Fibroblast of skin of right quadriceps (primary cell): ENCODE measurements around the gene CAMTA2.
A peak's percentile ranks its signal among the peaks of the same experiment; 100 is the strongest.

Experiments used
- DNase-seq: peaks from one replicate; pipeline ENCODE4 v3.0.0-alpha.2; 2013

Gene CAMTA2

GRCh38 chr17:4998732-4999429 is 11.4 kb upstream of the CAMTA2 start:
- DNase-seq: no peak

GRCh38 chr17:4998027-4998731 is 10.7 kb upstream of the CAMTA2 start:
- DNase-seq: no peak

GRCh38 chr17:4997302-4998026 is 10.0 kb upstream of the CAMTA2 start, which contains the start of the genes INCA1 and KIF1C:
TSS of gene INCA1 (minus strand) at chr17:4997522. CDS start at chr17:4994437, 3,085 bp downstream.
TSS of gene KIF1C (plus strand) at chr17:4997950. CDS start at chr17:5000247, 2,297 bp downstream.
- peak; percentile 84 for DNase-seq

- DNase-seq: no peak
Observed at GRCh38 chr17:4994081-4994595, 6.7 kb upstream of the CAMTA2 start.

- DNase-seq: peak; percentile 27
Observed at GRCh38 chr17:4987767-4988567, 492 bp upstream of the CAMTA2 start.

- DNase-seq: no peak
Observed at GRCh38 chr17:4986403-4986802, 1.1 kb downstream of the CAMTA2 start.

GRCh38 chr17:4982305-4982704 is 5.2 kb downstream of the CAMTA2 start:
- no peak for DNase-seq

GRCh38 chr17:4980644-4981216 is 6.7 kb downstream of the CAMTA2 start:
- DNase-seq: peak; percentile 57

- DNase-seq: no peak
Observed at GRCh38 chr17:4978726-4979125, 8.7 kb downstream of the CAMTA2 start.

GRCh38 chr17:4974115-4974670 is 13.3 kb downstream of the CAMTA2 start:
- no peak for DNase-seq

GRCh38 chr17:4973256-4974114 is 14.0 kb downstream of the CAMTA2 start:
- DNase-seq: no peak

- DNase-seq: no peak
Observed at GRCh38 chr17:4972752-4973151, 14.7 kb downstream of the CAMTA2 start.

GRCh38 chr17:4972322-4972721 is 15.2 kb downstream of the CAMTA2 start:
- no peak for DNase-seq

GRCh38 chr17:4971826-4972225 is 15.6 kb downstream of the CAMTA2 start:
- DNase-seq: no peak

- DNase-seq: no peak
Observed at GRCh38 chr17:4970273-4970672, 17.2 kb downstream of the CAMTA2 start.

- no peak for DNase-seq
Observed at GRCh38 chr17:4969551-4970173, 17.8 kb downstream of the CAMTA2 start.

- DNase-seq: peak; percentile 94
Observed at GRCh38 chr17:4969047-4969550, 18.4 kb downstream of the CAMTA2 start.

- DNase-seq: no peak
Observed at GRCh38 chr17:4968486-4969046, 18.9 kb downstream of the CAMTA2 start.
